Tibial nerve (tissue), 4 donors: Measurements from ENCODE around the gene LRCOL1.

Source experiments
- CTCF ChIP-seq, 5 experiments: fragments of 200-600 bp in 3 of 5; fragments of 450-650 bp in 2 of 5; sonication (generic) in 3 of 5; IDR thresholded peaks; one replicate each; pipeline ENCODE4 v1.5.1; 2016 to 2019; ENCODE audit warnings: antibody characterized with exemption in 5 of 5, mild to moderate bottlenecking in 3 of 5, moderate library complexity in 2 of 5
- EP300 ChIP-seq, 2 donors: sonication (generic); formaldehyde crosslinking; IDR thresholded peaks; one replicate each; pipeline ENCODE4 v1.6.1; 2017; ENCODE audit warnings: antibody characterized with exemption in 2 of 2, mild to moderate bottlenecking in 1 of 2
- POLR2A ChIP-seq, 2 donors: fragments of 450-650 bp; IDR thresholded peaks; one replicate each; pipeline ENCODE4 v1.6.1; 2017; ENCODE audit warnings: antibody characterized with exemption in 2 of 2, mild to moderate bottlenecking in 2 of 2, moderate library complexity in 2 of 2

- TF ChIP-seq POLR2A (IDR thresholded peaks at IDR 0.05) (no peak), CTCF (IDR thresholded peaks at IDR 0.05) (no peak), EP300 (IDR thresholded peaks at IDR 0.05) (no peak)
These were observed 12.2 kb upstream of the LRCOL1 start for GRCh38 chr12:132622437-132623071.
